ENCODE data around the gene NSMCE4A.

DNA sequence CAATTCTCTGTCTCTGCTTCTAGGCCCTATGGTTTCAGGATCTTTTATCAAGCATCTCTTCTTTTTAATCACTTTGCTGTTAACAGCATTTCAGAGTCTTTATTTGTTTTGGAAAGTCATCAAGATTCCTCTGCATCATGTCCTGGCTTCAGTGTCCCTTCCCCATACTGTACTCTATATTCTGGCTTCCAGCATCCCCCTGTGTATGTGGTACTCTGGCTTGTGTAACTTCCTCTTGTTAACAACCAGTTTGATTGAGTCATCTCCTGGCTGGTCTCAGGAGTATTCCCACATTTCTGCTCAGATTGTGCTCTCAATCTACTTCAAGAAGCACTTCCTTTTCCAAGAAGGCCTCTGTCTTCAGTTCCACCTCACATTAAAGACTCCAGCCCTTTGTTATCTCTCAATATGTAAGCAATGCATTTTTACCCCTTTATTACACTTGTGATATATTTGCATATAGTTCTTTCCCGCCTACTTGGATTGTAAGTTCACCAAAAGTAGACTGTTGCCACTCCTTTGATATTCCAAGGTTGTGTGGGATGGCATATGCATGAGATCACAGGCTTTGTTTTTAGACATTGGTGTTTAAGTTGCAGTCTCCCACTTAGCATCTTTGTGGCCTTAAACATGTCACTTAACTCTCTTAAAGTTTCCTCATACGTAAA lies 32.1 kb downstream of the NSMCE4A start:
- TF ChIP-seq, protein P1, sequence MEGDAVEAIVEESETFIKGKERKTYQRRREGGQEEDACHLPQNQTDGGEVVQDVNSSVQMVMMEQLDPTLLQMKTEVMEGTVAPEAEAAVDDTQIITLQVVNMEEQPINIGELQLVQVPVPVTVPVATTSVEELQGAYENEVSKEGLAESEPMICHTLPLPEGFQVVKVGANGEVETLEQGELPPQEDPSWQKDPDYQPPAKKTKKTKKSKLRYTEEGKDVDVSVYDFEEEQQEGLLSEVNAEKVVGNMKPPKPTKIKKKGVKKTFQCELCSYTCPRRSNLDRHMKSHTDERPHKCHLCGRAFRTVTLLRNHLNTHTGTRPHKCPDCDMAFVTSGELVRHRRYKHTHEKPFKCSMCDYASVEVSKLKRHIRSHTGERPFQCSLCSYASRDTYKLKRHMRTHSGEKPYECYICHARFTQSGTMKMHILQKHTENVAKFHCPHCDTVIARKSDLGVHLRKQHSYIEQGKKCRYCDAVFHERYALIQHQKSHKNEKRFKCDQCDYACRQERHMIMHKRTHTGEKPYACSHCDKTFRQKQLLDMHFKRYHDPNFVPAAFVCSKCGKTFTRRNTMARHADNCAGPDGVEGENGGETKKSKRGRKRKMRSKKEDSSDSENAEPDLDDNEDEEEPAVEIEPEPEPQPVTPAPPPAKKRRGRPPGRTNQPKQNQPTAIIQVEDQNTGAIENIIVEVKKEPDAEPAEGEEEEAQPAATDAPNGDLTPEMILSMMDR (IDR thresholded peaks at IDR 0.05): no peak
- TF ChIP-seq POLR2A (IDR thresholded peaks at IDR 0.05; ENCODE audit: low read depth) (no peak), POLR2AphosphoS5 (IDR thresholded peaks at IDR 0.05) (peak; percentile 34 to 41)

Data from esophagus muscularis mucosa (tissue), 3 donors.